HG03159 (cell line): ENCODE data around the gene USP9X.
"Not testable (repeated sequence)": the region's sequence is repeated elsewhere in the genome, so short reads cannot be mapped to it uniquely, and the experiment has no call there.

Experiments
- ATAC-seq: cut with Tn5 transposase; IDR thresholded peaks from one replicate; pipeline ENCODE4 v1.9.1; 2021; ENCODE audit warnings: mild to moderate bottlenecking, moderate library complexity; ENCODE audit not compliant: unreplicated experiment

USP9X gene

DNA sequence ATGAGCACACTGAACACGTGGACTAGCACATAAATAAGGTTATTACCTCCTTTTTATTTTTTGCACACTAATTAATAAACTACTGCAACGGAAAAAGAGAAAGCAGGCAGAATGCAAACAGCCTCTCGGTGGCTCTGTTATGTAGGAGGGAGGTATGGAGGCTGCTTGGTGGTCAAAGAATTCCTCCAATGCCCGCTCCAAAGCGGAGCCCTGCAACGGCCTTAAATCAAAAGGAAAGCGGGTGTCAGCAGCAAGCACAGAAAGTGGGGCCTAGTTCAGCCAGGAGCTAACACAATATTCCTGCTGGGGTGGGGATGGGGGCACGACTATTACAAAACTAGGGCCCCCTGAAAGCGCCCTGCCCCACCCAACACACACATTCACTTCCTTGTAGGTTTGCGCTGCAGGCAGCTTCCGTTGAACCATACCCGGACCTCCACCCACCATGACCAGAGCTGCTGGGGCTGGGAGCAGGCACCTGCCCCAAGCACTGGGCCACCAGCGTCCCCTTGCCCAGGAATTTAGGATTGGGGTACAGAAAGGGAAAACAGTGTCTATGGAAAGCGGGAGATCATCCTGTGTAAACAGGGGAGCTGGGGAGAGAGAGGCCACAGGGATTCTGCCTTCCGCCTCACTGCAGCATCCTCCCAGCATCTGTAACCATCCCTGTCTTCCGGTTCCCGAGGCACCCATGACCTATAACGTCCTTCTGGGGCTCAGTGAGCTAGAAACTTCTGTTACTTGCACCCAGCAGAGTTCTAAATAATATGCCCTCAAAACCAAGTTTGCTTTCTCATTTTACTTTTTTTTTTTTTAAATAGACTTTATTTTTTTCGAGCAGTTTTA is 191.6 kb downstream of the USP9X start:
- ATAC-seq = no peak

GRCh38 chrX:41282307-41282706 is 197.1 kb downstream of the USP9X start:
- ATAC-seq = not testable (repeated sequence)

- ATAC-seq = not testable (repeated sequence)
Observed at GRCh38 chrX:41285928-41286327, 200.7 kb downstream of the USP9X start.
